Suprapubic skin (tissue), 4 donors: ENCODE data around the gene MAGEA9. TPM values are rescaled to one million over a fixed set of nuclear protein-coding genes. Genes with fewer than 3 reads are reported as not detected.

Source experiments
- DNase-seq, 2 donors: peaks; one replicate each; pipeline ENCODE4 v3.0.0-alpha.2; 2019; ENCODE audit warnings: low spot score in 2 of 2
- H3K27ac ChIP-seq: fragments of 200-600 bp; sonication (generic); one replicate; pipeline ENCODE4 v1.5.1; 2019
- H3K27me3 ChIP-seq: fragments of 200-600 bp; sonication (generic); one replicate; pipeline ENCODE4 v1.5.1; 2019
- H3K36me3 ChIP-seq: fragments of 200-600 bp; sonication (generic); one replicate; pipeline ENCODE4 v1.5.1; 2019
- H3K4me1 ChIP-seq: fragments of 200-600 bp; sonication (generic); one replicate; pipeline ENCODE4 v1.5.1; 2019
- H3K4me3 ChIP-seq: fragments of 200-600 bp; sonication (generic); one replicate; pipeline ENCODE4 v1.5.1; 2019; ENCODE audit warnings: mild to moderate bottlenecking
- H3K9me3 ChIP-seq: fragments of 200-600 bp; sonication (generic); one replicate; pipeline ENCODE4 v1.5.1; 2019
- EP300 ChIP-seq: sonication (generic); formaldehyde crosslinking; IDR thresholded peaks from one replicate; pipeline ENCODE4 v1.6.1; 2017; ENCODE audit warnings: antibody characterized with exemption
- POLR2A ChIP-seq, 2 donors: fragments of 450-650 bp; IDR thresholded peaks; one replicate each; pipeline ENCODE4 v1.6.1; 2017; ENCODE audit warnings: antibody characterized with exemption in 2 of 2, mild to moderate bottlenecking in 2 of 2, moderate library complexity in 2 of 2
- POLR2AphosphoS5 ChIP-seq, 3 donors: sonication (generic); formaldehyde crosslinking; IDR thresholded peaks; one replicate each; pipeline ENCODE4 v1.6.1; 2017; ENCODE audit warnings: antibody characterized with exemption in 3 of 3
- WGBS: methylation state at CpG from one replicate; pipeline ENCODE4 v1.1.5; 2018; 5-methylcytosine and 5-hydroxymethylcytosine counted together
- total RNA-seq, 4 donors: library from RNA; depleted of rRNA; stranded (reverse); fragments of >200 nt; gene quantifications; one replicate each; pipeline ENCODE4 v1.1.0, GENCODE V29; 2016
- TF ChIP-seq, protein P1 (sequence below), 2 donors: fragments of 200-600 bp in 1 of 2; fragments of 450-650 bp in 1 of 2; sonication (generic) in 1 of 2; IDR thresholded peaks; one replicate each; pipeline ENCODE4 v1.5.1; 2016 to 2019; ENCODE audit warnings: antibody characterized with exemption in 2 of 2, mild to moderate bottlenecking in 1 of 2, moderate library complexity in 1 of 2

Gene MAGEA9
- total RNA-seq, 4 donors from 2014 or later = not detected

DNA sequence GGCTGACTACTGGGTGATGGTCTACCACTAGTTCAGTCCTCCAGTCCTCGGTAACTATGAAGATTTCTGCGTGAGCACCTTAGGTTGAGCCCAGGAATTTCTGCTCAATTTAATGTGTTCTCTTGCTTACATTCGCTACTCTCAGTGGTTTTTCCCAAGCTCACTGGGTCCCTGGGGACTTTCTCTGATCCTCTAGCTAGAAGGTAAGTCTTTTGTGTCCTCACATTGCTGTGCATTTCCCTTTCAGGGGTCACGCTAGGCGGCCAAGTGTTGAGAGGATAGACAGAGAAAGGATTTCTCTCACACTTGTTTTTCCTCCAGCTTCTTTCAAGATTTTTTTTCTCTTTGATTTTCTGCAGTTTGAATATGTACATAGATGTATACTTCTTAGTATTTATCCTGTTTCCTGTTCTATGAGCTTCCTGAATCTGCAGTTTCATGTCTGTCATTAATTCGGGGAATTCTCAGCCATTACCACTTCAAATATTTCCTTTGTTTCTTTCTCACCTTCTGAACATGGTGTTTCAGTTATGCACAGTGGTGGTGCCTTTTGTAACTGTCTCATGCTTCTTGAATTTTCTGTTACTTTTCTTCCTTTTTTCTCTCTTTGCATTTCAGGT lies 17.5 kb downstream of the MAGEA9 start:
- no peaks in the 10 kb centered on the region for H3K4me1 ChIP-seq
- H3K36me3 ChIP-seq = no peaks in the 10 kb centered on the region
- no peak for TF ChIP-seq POLR2AphosphoS5 (IDR thresholded peaks at IDR 0.05)
- 74% methylated on average over 6 of the region's 6 CpGs for WGBS
- H3K27me3 ChIP-seq = no peaks in the 10 kb centered on the region
- H3K9me3 ChIP-seq = no peaks in the 10 kb centered on the region
- no peak for DNase-seq
- H3K27ac ChIP-seq = no peak overlapping the region
- no peak overlapping the region for H3K4me3 ChIP-seq

DNA sequence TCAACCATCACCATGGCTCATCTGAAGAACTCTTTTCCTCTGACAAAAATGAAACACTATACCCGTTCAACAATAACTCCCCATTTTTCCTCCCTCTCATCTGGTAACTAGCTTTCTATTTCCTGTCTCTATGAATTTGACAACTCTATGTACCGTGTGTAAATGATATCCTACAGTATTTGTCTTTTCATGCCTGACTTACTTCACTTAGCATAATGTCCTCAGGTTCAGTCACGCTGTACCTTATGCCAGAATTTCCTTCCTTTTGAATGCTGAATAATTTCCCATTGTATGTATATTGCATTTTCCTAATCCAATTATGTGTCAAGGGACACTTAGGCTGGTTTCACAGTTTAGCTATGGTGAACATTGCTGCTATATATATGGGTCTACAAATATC lies 18.2 kb downstream of the MAGEA9 start:
- Histone ChIP-seq H3K27me3 (no peaks in the 10 kb centered on the region), H3K27ac (no peak overlapping the region), H3K36me3 (no peaks in the 10 kb centered on the region), H3K4me1 (no peaks in the 10 kb centered on the region), H3K4me3 (no peak overlapping the region), H3K9me3 (no peaks in the 10 kb centered on the region)
- no peak for DNase-seq
- 59% methylated on average over 3 of the region's 3 CpGs for whole genome bisulfite sequencing
- TF ChIP-seq, protein P1, sequence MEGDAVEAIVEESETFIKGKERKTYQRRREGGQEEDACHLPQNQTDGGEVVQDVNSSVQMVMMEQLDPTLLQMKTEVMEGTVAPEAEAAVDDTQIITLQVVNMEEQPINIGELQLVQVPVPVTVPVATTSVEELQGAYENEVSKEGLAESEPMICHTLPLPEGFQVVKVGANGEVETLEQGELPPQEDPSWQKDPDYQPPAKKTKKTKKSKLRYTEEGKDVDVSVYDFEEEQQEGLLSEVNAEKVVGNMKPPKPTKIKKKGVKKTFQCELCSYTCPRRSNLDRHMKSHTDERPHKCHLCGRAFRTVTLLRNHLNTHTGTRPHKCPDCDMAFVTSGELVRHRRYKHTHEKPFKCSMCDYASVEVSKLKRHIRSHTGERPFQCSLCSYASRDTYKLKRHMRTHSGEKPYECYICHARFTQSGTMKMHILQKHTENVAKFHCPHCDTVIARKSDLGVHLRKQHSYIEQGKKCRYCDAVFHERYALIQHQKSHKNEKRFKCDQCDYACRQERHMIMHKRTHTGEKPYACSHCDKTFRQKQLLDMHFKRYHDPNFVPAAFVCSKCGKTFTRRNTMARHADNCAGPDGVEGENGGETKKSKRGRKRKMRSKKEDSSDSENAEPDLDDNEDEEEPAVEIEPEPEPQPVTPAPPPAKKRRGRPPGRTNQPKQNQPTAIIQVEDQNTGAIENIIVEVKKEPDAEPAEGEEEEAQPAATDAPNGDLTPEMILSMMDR (IDR thresholded peaks at IDR 0.05) = no peak
- TF ChIP-seq EP300 (no peak), POLR2AphosphoS5 (IDR thresholded peaks at IDR 0.05) (no peak), POLR2A (IDR thresholded peaks at IDR 0.05) (no peak)

DNA sequence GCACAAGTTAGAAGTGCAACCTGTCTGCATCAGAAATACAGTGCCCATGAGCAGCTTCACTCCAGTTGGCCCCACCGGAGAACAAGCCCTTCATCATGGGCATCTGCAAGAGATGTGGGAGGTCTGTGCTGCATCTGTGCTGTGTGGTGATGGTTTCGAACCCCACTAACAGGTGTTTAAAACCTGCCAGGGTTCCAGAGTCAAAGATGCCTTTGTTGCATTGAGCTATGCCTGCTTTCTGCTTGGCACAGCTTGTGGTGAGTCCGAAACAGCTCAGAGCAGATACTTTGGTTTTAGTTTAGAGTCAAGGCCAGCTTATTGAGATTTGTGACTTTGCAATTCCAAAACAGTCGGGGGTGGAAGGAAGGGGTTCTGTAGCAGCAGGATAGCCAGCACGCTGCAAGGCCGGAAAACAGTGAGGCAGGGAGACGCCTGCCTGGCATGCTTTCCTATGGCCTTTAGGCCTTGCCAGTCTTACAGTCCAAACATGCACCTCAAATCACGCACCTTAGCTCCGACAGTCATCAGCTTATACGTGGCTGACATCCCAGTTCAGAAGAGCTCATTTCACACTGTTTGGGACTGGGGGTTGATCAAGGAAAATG lies 21.8 kb downstream of the MAGEA9 start:
- no peak for DNase-seq
- no peaks in the 10 kb centered on the region for H3K9me3 ChIP-seq
- TF ChIP-seq POLR2A (IDR thresholded peaks at IDR 0.05) = no peak
- no peak for TF ChIP-seq POLR2AphosphoS5 (IDR thresholded peaks at IDR 0.05)
- TF ChIP-seq, protein P1 (IDR thresholded peaks at IDR 0.05) = no peak
- no peak for TF ChIP-seq EP300
- no peaks in the 10 kb centered on the region for H3K27me3 ChIP-seq
- no peaks in the 10 kb centered on the region for H3K36me3 ChIP-seq
- H3K4me1 ChIP-seq = no peaks in the 10 kb centered on the region
- 76% methylated on average over 10 of the region's 10 CpGs for WGBS
- H3K4me3 ChIP-seq = no peak overlapping the region
- no peak overlapping the region for H3K27ac ChIP-seq

DNA sequence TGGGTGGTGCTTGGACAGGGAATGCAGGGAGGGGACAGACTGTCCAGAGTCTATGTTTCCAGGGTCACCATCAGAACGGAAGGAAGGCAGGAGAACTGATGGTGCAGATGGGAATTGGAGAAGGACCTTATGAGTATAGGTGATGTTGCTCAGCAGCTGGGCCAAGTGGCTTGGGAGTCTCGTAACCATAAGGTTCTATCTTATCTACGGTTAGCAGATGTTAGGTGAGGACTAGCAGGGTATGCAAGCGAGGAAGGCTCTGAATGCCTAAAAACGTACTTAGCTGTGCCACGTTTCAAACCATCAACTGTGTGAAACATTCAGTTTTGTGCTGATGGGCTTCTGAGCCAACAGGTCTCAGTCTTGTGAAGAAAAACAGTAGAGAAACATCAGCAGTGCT lies 22.4 kb downstream of the MAGEA9 start:
- WGBS = 81% methylated on average over 6 of the region's 6 CpGs
- no peaks in the 10 kb centered on the region for H3K36me3 ChIP-seq
- H3K27me3 ChIP-seq = no peaks in the 10 kb centered on the region
- H3K27ac ChIP-seq = no peak overlapping the region
- H3K4me3 ChIP-seq = no peak overlapping the region
- DNase-seq = no peak
- no peaks in the 10 kb centered on the region for H3K4me1 ChIP-seq
- H3K9me3 ChIP-seq = no peaks in the 10 kb centered on the region
- TF ChIP-seq EP300 (no peak), POLR2AphosphoS5 (IDR thresholded peaks at IDR 0.05) (no peak), POLR2A (IDR thresholded peaks at IDR 0.05) (no peak)
- TF ChIP-seq, protein P1 (IDR thresholded peaks at IDR 0.05) = no peak

DNA sequence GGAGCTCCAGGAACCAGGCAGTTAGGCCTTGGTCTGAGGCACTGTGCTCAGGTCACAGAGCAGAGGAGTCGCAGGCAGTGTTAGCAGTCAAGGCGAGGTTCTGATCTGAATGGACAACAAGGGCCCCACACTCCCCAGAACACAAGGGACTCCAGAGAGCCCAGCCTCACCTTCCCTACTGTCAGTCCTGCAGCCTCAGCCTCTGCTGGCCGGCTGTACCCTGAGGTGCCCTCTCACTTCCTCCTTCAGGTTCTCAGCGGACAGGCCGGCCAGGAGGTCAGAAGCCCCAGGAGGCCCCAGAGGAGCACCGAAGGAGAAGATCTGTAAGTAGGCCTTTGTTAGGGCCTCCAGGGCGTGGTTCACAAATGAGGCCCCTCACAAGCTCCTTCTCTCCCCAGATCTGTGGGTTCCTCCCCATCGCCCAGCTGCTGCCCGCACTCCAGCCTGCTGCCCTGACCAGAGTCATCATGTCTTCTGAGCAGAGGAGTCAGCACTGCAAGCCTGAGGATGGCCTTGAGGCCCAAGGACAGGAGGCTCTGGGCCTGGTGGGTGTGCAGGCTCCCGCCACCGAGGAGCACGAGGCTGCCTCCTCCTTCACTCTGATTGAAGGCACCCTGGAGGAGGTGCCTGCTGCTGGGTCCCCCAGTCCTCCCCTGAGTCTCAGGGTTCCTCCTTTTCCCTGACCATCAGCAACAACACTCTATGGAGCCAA lies 26.2 kb downstream of the MAGEA9 start:
- H3K27me3 ChIP-seq = no peaks in the 10 kb centered on the region
- H3K36me3 ChIP-seq = no peaks in the 10 kb centered on the region
- WGBS = 87% methylated on average over 6 of the region's 12 CpGs
- no peaks in the 10 kb centered on the region for H3K9me3 ChIP-seq
- H3K4me1 ChIP-seq = no peaks in the 10 kb centered on the region
- H3K27ac ChIP-seq = no peak overlapping the region
- TF ChIP-seq EP300 (no peak), POLR2A (IDR thresholded peaks at IDR 0.05) (no peak), POLR2AphosphoS5 (IDR thresholded peaks at IDR 0.05) (no peak)
- TF ChIP-seq, protein P1 (IDR thresholded peaks at IDR 0.05) = no peak
- no peak overlapping the region for H3K4me3 ChIP-seq
- no peak for DNase-seq
